ENCODE results near the gene TAF1D. TPM values are rescaled to one million over a fixed set of nuclear protein-coding genes. Genes with fewer than 3 reads are reported as not detected.
A peak's percentile ranks its signal among the peaks of the same experiment; 100 is the strongest.

Gene TAF1D
- total RNA-seq, 2 donors from 2014 or later: 262 to 270 TPM

GRCh38 chr11:93740031-93740729, 1.1 kb downstream of the TAF1D start:
- Mint-ChIP-seq H3K27me3 (no peaks in the 10 kb centered on the region), H3K27ac (peak overlapping the region; percentile 99), H3K9me3 (no peaks in the 10 kb centered on the region), H3K4me3 (peak overlapping the region; percentile 96), H3K4me1 (peaks cover 30% of the 10 kb centered on the region), H3K36me3 (ENCODE audit: low read depth) (peaks cover 83% of the 10 kb centered on the region)
- ATAC-seq (replicated peaks): no peak

- ATAC-seq (replicated peaks): no peak
- peak overlapping the region; percentile 96 for H3K4me3 Mint-ChIP-seq
- no peaks in the 10 kb centered on the region for H3K9me3 Mint-ChIP-seq
- no peaks in the 10 kb centered on the region for H3K27me3 Mint-ChIP-seq
- peak overlapping the region; percentile 99 for H3K27ac Mint-ChIP-seq
- peaks cover 93% of the 10 kb centered on the region for H3K36me3 Mint-ChIP-seq (ENCODE audit: low read depth)
- peaks cover 25% of the 10 kb centered on the region for H3K4me1 Mint-ChIP-seq
Measured at GRCh38 chr11:93738647-93739081, 2.6 kb downstream of the TAF1D start.

- Mint-ChIP-seq H3K36me3 (ENCODE audit: low read depth) (peaks cover 93% of the 10 kb centered on the region), H3K4me1 (peaks cover 25% of the 10 kb centered on the region), H3K9me3 (no peaks in the 10 kb centered on the region), H3K27me3 (no peaks in the 10 kb centered on the region), H3K27ac (peak overlapping the region; percentile 99), H3K4me3 (peak overlapping the region; percentile 96)
- peak; percentile 47 for ATAC-seq (replicated peaks)
Measured at GRCh38 chr11:93737904-93738612, 3.2 kb downstream of the TAF1D start.

GRCh38 chr11:93736129-93736528, 5.2 kb downstream of the TAF1D start:
- H3K27me3 Mint-ChIP-seq: no peaks in the 10 kb centered on the region
- H3K4me1 Mint-ChIP-seq: peaks cover 25% of the 10 kb centered on the region
- H3K27ac Mint-ChIP-seq: peak overlapping the region; percentile 99
- H3K36me3 Mint-ChIP-seq (ENCODE audit: low read depth): peaks cover 100% of the 10 kb centered on the region
- no peak for ATAC-seq (replicated peaks)
- H3K4me3 Mint-ChIP-seq: peak overlapping the region; percentile 96
- no peaks in the 10 kb centered on the region for H3K9me3 Mint-ChIP-seq

- Mint-ChIP-seq H3K27me3 (no peaks in the 10 kb centered on the region), H3K9me3 (no peaks in the 10 kb centered on the region), H3K4me1 (peaks cover 25% of the 10 kb centered on the region), H3K36me3 (ENCODE audit: low read depth) (peaks cover 100% of the 10 kb centered on the region), H3K27ac (peak overlapping the region; percentile 99), H3K4me3 (peak overlapping the region; percentile 96)
- ATAC-seq (replicated peaks): no peak
Measured at GRCh38 chr11:93735627-93736026, 5.7 kb downstream of the TAF1D start.

GRCh38 chr11:93734427-93735222, 6.7 kb downstream of the TAF1D start:
- peak overlapping the region; percentile 72 for H3K27ac Mint-ChIP-seq
- peaks cover 25% of the 10 kb centered on the region for H3K4me1 Mint-ChIP-seq
- H3K4me3 Mint-ChIP-seq: peak overlapping the region; percentile 96
- peaks cover 100% of the 10 kb centered on the region for H3K36me3 Mint-ChIP-seq (ENCODE audit: low read depth)
- no peaks in the 10 kb centered on the region for H3K9me3 Mint-ChIP-seq
- H3K27me3 Mint-ChIP-seq: no peaks in the 10 kb centered on the region
- no peak for ATAC-seq (replicated peaks)

GRCh38 chr11:93733474-93733873, 7.8 kb downstream of the TAF1D start:
- peak overlapping the region; percentile 72 for H3K27ac Mint-ChIP-seq

GRCh38 chr11:93732237-93732892, 8.9 kb downstream of the TAF1D start:
- ATAC-seq (replicated peaks): no peak
- H3K9me3 Mint-ChIP-seq: no peaks in the 10 kb centered on the region
- no peak overlapping the region for H3K27ac Mint-ChIP-seq

More at GRCh38 chr11:93733474-93733873, 7.8 kb downstream of the TAF1D start:
- ATAC-seq (replicated peaks): no peak
- H3K4me3 Mint-ChIP-seq: peak overlapping the region; percentile 96
- no peaks in the 10 kb centered on the region for H3K27me3 Mint-ChIP-seq
- peaks cover 100% of the 10 kb centered on the region for H3K36me3 Mint-ChIP-seq (ENCODE audit: low read depth)
- H3K4me1 Mint-ChIP-seq: peaks cover 19% of the 10 kb centered on the region
- no peaks in the 10 kb centered on the region for H3K9me3 Mint-ChIP-seq

GRCh38 chr11:93730108-93731107, 10.9 kb downstream of the TAF1D start:
- ATAC-seq (replicated peaks): peak; percentile 35
- peaks cover 100% of the 10 kb centered on the region for H3K36me3 Mint-ChIP-seq (ENCODE audit: low read depth)

More at GRCh38 chr11:93732237-93732892, 8.9 kb downstream of the TAF1D start:
- Mint-ChIP-seq H3K4me3 (no peak overlapping the region), H3K4me1 (peaks cover 10% of the 10 kb centered on the region), H3K27me3 (no peaks in the 10 kb centered on the region), H3K36me3 (ENCODE audit: low read depth) (peaks cover 100% of the 10 kb centered on the region)

GRCh38 chr11:93729129-93729616, 12.1 kb downstream of the TAF1D start:
- no peak for ATAC-seq (replicated peaks)
- no peak overlapping the region for H3K27ac Mint-ChIP-seq
- peaks cover 97% of the 10 kb centered on the region for H3K36me3 Mint-ChIP-seq (ENCODE audit: low read depth)

More at GRCh38 chr11:93730108-93731107, 10.9 kb downstream of the TAF1D start:
- H3K4me1 Mint-ChIP-seq: no peaks in the 10 kb centered on the region
- H3K27ac Mint-ChIP-seq: peak overlapping the region; percentile 67
- H3K27me3 Mint-ChIP-seq: no peaks in the 10 kb centered on the region
- no peaks in the 10 kb centered on the region for H3K9me3 Mint-ChIP-seq
- no peak overlapping the region for H3K4me3 Mint-ChIP-seq

GRCh38 chr11:93728792-93729128, 12.5 kb downstream of the TAF1D start:
- Mint-ChIP-seq H3K27me3 (no peaks in the 10 kb centered on the region), H3K4me1 (no peaks in the 10 kb centered on the region), H3K4me3 (no peak overlapping the region), H3K9me3 (no peaks in the 10 kb centered on the region), H3K36me3 (ENCODE audit: low read depth) (peaks cover 96% of the 10 kb centered on the region), H3K27ac (peak overlapping the region; percentile 21)
- ATAC-seq (replicated peaks): no peak

More at GRCh38 chr11:93729129-93729616, 12.1 kb downstream of the TAF1D start:
- Mint-ChIP-seq H3K9me3 (no peaks in the 10 kb centered on the region), H3K4me1 (no peaks in the 10 kb centered on the region), H3K27me3 (no peaks in the 10 kb centered on the region), H3K4me3 (no peak overlapping the region)

GRCh38 chr11:93727985-93728791, 13.1 kb downstream of the TAF1D start:
- H3K4me3 Mint-ChIP-seq: no peak overlapping the region
- no peaks in the 10 kb centered on the region for H3K4me1 Mint-ChIP-seq
- ATAC-seq (replicated peaks): no peak
- H3K9me3 Mint-ChIP-seq: no peaks in the 10 kb centered on the region
- H3K36me3 Mint-ChIP-seq (ENCODE audit: low read depth): peaks cover 95% of the 10 kb centered on the region
- H3K27me3 Mint-ChIP-seq: no peaks in the 10 kb centered on the region
- H3K27ac Mint-ChIP-seq: peak overlapping the region; percentile 21

All from activated T-helper 17 cell treated with anti-CD3 and anti-CD28 coated beads, Interleukin-2, amount 50 U/mL, for 72 hours (primary cell).